ENCODE measurements around the gene KRT1.

KRT1 gene

GRCh38 chr12:52632656-52633055 lies 47.6 kb downstream of the KRT1 start:
- DNase-seq: no peak

GRCh38 chr12:52631676-52632459 lies 48.3 kb downstream of the KRT1 start:
- no peak for DNase-seq

DNA sequence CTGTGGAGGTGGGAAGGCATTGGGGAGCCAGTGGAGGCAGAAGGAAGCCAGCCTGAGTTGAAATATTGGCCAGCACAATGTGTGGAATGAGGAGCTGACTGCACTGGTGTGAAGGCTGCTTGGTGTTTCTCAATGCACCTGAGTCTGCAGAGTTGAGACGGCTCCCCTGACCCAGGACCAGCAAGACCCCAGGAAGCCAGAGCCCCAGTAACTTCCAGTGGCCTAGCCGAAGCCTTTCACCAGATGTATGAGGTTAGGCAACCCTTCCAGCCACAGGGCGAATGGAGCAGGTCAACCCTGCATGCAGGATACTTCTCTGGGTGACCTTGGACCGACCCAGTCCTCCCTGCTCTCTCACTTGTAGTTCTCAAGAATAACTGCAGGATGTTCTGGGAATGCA lies 48.9 kb downstream of the KRT1 start:
- no peak for DNase-seq

DNA sequence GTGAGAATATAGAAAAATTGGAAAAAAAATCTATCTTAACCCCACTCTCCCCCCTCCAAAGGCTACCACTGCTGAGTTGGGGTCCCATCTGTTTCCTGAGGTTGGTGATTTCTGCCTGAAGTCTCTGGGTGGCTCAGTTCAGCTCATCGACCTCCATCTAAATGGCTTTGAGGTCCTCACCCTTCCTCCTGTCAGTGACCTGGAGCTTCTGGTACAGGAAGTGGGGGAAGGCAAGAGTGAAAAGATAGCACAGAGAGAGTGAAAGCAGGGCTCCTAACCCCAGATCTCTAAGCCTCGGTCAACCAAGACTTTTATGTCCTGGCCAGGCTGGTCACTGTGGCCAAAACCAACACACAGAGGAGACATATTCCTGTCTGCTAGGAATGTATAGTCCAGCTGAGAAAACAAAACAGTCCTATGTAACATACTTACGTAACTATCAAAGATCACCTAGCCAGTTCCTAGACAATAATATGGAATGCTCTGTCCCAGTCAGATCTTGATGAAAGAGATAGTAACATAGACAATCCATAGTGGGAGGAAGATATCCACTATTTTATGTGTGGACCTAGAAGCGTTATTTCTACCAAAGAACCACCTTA lies 49.5 kb downstream of the KRT1 start:
- DNase-seq: no peak

DNA sequence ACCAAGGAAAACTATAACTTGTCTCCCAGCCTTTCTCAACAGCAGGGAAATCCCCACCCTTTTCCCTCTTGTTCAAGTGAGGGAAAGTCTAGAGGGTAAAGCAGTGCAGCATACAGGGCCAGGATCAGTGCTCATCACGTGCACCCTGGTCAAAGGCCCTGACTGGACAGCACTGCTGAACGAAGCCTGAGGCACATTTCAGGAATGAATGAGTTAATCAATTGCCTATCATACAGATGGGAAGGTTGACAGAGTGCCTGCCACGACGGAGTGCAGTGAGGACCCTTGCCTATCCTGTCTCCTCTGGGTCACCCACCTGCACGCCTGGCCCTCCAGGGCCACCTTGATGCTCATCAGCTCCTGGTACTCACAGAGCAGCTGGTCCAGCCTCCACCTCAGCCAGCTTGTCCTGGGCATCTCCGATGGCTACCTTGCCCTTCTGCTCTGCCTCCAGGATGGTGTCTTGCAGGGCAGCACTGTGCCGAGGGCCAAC lies 50.2 kb downstream of the KRT1 start:
- DNase-seq: no peak

GRCh38 chr12:52629281-52630007 lies 50.8 kb downstream of the KRT1 start:
- no peak for DNase-seq

GRCh38 chr12:52628841-52629240 lies 51.4 kb downstream of the KRT1 start:
- DNase-seq: no peak

DNA sequence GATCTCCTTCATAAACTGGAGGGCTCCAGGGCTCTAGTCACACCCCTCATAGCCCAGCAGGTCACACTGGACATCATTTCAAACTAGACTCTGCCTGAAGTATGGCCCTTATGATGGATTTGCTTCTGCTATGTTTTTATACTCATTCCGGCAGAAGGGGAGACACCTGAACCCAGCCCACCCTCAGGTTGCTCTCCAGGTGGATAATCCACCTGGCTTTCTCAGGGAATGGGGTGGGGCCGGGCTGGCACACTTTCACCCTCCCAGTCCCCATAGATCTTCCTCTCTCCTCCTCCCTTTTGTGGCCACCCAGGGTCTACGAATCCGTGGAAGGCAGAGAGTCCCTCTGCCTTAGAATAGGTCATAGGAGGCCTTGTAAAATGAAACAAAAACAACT lies 52.1 kb downstream of the KRT1 start:
- DNase-seq: no peak

DNA sequence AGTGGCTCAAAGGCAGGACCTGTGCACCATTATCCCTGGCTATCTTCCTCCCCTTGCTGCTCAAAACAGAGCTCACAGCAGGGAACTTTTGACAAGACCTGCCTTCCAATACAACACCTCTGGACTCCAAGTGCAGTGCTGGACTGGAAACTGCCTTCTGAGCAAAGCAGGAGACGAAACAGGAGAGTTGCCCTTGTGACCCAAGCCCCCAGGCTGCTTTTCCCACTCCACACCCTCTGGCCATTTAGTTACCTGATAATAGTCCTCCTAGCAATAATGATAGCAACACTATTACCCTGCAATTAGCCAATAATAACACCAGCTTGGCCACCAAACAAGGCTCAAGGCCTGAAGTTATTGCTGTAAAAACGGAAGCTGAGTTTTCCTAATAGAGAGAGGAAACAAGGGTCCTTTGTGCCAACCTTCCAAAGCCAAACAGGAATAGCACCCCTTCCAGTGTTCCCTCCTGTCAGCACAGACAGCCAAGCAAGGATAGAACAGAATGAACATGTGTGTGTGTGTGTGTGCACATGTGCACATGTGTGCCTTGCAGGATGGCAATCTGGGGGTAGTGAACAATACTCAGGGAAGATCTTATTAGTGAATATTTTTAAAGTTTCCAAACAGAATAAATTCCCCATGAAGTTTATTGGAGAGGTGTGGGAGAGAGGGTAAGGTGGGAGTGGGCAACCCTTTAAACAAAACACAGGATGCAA lies 52.7 kb downstream of the KRT1 start:
- no peak for DNase-seq

All from activated effector memory CD4-positive, alpha-beta T cell treated with anti-CD3 and anti-CD28 coated beads, Interleukin-2, amount 50 U/mL, for 16 hours (primary cell).